Mammary epithelial cell (primary cell): Measurements from ENCODE around the gene ZNF484.
"Not testable (repeated sequence)": the region's sequence is repeated elsewhere in the genome, so short reads cannot be mapped to it uniquely, and the experiment has no call there.

Experiments used
- CTCF ChIP-seq, 2 donors: IDR thresholded peaks in 1 of 2; conservative IDR thresholded peaks in 1 of 2; 2 replicates each; pipeline ENCODE4 v1.5.1; 2011 to 2012; ENCODE audit warnings: inconsistent platforms in 2 of 2, low read length in 2 of 2, mild to moderate bottlenecking in 2 of 2, control low read depth in 1 of 2, low read depth in 1 of 2; ENCODE audit not compliant: insufficient read depth in 1 of 2; ENCODE audit errors: extremely low read depth in 1 of 2
- EZH2 ChIP-seq: IDR thresholded peaks from 2 replicates; pipeline ENCODE4 v1.6.1; 2012; ENCODE audit warnings: low read length, inconsistent platforms, borderline replicate concordance

DNA sequence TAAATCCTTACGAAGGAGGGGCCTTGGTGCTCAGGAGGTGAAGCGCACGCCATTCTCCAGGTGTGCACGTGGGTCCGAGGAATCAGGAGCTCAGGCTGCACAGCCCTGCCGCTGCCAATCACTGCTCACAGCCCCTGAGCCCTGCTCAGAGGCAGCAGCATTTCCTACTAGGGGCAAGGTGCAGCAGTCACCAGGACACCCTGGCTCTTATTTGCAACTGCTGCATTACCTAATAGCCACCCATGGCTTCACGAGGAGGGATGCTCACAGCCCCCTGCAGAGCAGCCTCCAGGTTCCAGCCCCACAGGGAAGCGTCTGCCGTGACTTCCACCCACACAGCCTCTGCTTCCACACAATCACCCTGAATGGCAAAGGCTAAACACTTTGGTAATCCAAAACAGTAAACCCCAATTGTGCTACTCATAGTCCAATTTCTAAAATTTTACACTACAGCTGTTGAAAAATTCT lies 81.5 kb downstream of the ZNF484 start:
- TF ChIP-seq EZH2; CTCF (conservative IDR thresholded peaks at IDR 0.05 in 1 of 2, IDR thresholded peaks at IDR 0.05 in 1 of 2; ENCODE audit: extremely low read depth in 1 of 2, insufficient read depth in 1 of 2, low read depth in 1 of 2, low read length in 2 of 2): not testable (repeated sequence)
